ENCODE results near the gene S100A5.

S100A5 gene

DNA sequence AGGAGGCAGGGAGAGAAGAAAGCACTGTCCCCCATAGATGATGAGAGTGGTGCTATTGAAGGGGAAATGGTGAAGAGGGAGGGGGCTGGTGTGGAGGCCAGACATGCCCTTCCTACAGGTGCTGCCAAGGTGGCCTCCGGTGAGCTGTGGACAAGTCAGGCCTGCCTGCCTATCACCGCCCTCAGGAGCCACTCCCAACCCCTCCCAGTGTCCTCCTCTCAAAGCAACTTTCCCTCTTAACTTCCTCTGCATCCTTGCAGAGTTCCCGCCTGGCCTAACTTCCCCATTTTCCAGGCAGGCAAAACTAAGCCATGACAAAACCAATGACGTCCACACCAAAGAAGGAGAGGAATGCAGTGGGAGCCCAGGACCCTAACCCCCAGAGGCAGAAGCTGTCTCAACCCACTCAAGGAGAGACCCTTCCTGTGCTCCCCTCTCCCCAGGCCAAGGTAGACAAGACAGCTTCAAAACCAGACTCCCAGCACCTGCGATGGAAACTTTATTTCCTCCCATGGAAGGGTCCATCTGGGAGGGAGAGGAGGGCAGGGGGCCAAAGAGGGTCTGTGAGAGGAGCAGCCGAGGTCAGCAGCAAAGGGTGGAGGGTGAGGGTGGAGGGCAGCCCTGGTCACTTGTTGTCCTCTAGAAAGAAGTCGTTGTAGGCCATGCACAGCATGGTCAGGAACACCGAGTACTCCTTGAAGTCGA is 3.9 kb downstream of the S100A5 start:
- Histone ChIP-seq H2AFZ (ENCODE audit: low read depth, low read length) (no peak overlapping the region), H3K79me2 (ENCODE audit: insufficient read depth, low read length) (no peaks in the 10 kb centered on the region), H3K4me2 (ENCODE audit: insufficient read depth, low read length) (no peak overlapping the region), H3K36me3 (ENCODE audit: insufficient read depth, low read length) (no peaks in the 10 kb centered on the region), H3K4me3 (ENCODE audit: low read depth in 1 of 2, low read length in 2 of 2) (no peak overlapping the region), H3K27me3 (ENCODE audit: insufficient read depth, low read length, poor library complexity) (no peaks in the 10 kb centered on the region), H3K4me1 (ENCODE audit: insufficient read depth, low read length) (peaks cover 33% of the 10 kb centered on the region), H3K27ac (ENCODE audit: low read length) (no peak overlapping the region), H4K20me1 (ENCODE audit: insufficient read depth, low read length) (no peaks in the 10 kb centered on the region), H3K9ac (ENCODE audit: low read depth, low read length) (no peak overlapping the region), H3K9me3 (ENCODE audit: insufficient read depth, low read length, severe bottlenecking) (no peaks in the 10 kb centered on the region)
- ATAC-seq (ENCODE audit: insufficient read depth, low read depth) (no peak), DNase-seq (no peak)
- TF ChIP-seq, protein P1, sequence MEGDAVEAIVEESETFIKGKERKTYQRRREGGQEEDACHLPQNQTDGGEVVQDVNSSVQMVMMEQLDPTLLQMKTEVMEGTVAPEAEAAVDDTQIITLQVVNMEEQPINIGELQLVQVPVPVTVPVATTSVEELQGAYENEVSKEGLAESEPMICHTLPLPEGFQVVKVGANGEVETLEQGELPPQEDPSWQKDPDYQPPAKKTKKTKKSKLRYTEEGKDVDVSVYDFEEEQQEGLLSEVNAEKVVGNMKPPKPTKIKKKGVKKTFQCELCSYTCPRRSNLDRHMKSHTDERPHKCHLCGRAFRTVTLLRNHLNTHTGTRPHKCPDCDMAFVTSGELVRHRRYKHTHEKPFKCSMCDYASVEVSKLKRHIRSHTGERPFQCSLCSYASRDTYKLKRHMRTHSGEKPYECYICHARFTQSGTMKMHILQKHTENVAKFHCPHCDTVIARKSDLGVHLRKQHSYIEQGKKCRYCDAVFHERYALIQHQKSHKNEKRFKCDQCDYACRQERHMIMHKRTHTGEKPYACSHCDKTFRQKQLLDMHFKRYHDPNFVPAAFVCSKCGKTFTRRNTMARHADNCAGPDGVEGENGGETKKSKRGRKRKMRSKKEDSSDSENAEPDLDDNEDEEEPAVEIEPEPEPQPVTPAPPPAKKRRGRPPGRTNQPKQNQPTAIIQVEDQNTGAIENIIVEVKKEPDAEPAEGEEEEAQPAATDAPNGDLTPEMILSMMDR (IDR thresholded peaks at IDR 0.05; ENCODE audit: borderline replicate concordance, extremely low read depth, low read length, poor library complexity, severe bottlenecking): no peak
- TF ChIP-seq EZH2 (IDR thresholded peaks at IDR 0.05; ENCODE audit: borderline replicate concordance, low read depth, low read length, severe bottlenecking): no peak

DNA sequence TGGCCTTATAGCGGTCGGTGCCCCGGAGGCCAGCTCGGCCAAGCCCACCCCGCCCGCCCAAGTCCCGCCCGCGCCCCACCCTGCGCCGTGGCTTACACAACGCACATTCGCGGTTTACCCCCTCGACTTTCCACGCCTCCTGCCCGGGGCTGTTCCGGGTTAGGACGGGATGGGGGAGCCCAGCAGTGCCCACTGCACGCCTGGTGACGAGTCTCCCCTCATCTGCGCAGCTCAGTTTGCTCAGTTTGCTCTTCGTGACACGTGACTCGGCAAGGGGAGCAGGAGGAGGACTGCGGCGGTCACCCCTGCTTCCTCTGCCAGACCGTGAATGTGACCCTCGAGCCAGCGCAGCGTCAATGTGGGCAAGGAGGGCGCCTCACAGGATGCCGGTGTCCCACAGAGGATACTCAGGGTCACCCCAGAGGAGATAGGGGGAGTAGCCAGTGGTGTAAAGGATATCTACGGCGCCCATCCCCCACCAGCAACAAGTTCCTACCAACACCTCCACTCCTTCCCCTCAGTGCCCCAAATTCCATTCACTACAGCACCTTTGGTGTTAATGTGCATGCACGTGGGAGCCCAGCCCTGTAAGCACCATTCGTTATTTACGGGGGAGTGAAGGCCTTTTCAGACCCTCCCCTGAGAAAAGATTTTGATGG is 4.6 kb downstream of the S100A5 start:
- no peaks in the 10 kb centered on the region for H3K36me3 ChIP-seq (ENCODE audit: insufficient read depth, low read length)
- H3K9ac ChIP-seq (ENCODE audit: low read depth, low read length): no peak overlapping the region
- peaks cover 31% of the 10 kb centered on the region for H3K4me1 ChIP-seq (ENCODE audit: insufficient read depth, low read length)

DNA sequence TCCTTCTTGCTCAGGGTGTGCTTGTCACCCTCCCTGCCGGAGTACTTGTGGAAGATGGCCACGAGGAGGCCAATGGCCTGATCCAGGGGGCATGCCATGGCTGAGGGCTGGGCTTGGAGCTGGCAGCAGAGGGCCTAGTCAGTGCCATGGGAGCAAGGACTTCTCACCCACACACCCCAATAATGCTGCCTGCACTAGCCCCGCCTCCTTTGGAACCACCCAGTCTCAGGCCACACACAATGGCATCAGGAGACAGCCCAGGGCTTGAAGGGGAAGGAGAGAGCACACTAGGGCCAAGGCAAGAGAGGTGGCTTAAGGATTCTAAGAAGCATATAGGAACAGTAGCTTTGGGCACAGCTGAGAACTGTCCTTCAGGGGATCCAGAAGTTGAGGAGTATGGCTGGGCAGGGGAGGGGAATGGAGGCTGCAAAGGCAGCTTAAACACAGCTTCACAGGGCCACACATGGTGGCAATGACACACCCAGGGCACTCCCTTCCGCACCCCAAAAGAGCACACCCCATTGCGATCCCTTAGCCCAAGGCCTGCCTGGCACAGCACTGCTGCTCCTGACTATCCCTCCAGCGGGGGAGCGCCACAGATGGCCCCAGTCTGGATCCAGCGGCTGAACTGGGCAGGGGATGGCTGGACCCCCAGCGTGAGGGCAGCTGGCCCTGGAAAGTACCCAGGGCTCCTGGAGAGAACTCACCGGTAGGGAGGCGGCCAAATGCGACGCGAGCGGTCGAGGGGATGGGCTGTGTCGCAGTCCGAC is 5.3 kb downstream of the S100A5 start, which contains the start of gene S100A6:
S100A6 (minus strand) TSS at position 750 of the 770 bp plus-strand sequence; CDS start at position 98, 652 bp downstream.
- H3K9me3 ChIP-seq (ENCODE audit: insufficient read depth, low read length, severe bottlenecking): no peaks in the 10 kb centered on the region
- H4K20me1 ChIP-seq (ENCODE audit: insufficient read depth, low read length): no peaks in the 10 kb centered on the region
- H3K4me1 ChIP-seq (ENCODE audit: insufficient read depth, low read length): peaks cover 24% of the 10 kb centered on the region
- no peak for TF ChIP-seq EZH2 (IDR thresholded peaks at IDR 0.05; ENCODE audit: borderline replicate concordance, low read depth, low read length, severe bottlenecking)
- TF ChIP-seq, protein P1 (IDR thresholded peaks at IDR 0.05; ENCODE audit: borderline replicate concordance, extremely low read depth, low read length, poor library complexity, severe bottlenecking): no peak
- peaks cover 2% of the 10 kb centered on the region for H3K27me3 ChIP-seq (ENCODE audit: insufficient read depth, low read length, poor library complexity)
- no peak within 1 kb of the TSS for H2AFZ ChIP-seq (ENCODE audit: low read depth, low read length)
- no peak for DNase-seq
- no peaks in the 10 kb centered on the region for H3K79me2 ChIP-seq (ENCODE audit: insufficient read depth, low read length)
- no peak within 1 kb of the TSS for H3K9ac ChIP-seq (ENCODE audit: low read depth, low read length)
- H3K36me3 ChIP-seq (ENCODE audit: insufficient read depth, low read length): no peaks in the 10 kb centered on the region
- no peak for ATAC-seq (ENCODE audit: insufficient read depth, low read depth)
- H3K27ac ChIP-seq (ENCODE audit: low read length): no peak within 1 kb of the TSS
- no peak within 1 kb of the TSS for H3K4me2 ChIP-seq (ENCODE audit: insufficient read depth, low read length)
- no peak within 1 kb of the TSS for H3K4me3 ChIP-seq (ENCODE audit: low read depth in 1 of 2, low read length in 2 of 2)

More for the DNA sequence above, 4.6 kb downstream of the S100A5 start:
- H3K4me3 ChIP-seq (ENCODE audit: low read depth in 1 of 2, low read length in 2 of 2): no peak overlapping the region
- no peak overlapping the region for H2AFZ ChIP-seq (ENCODE audit: low read depth, low read length)
- no peaks in the 10 kb centered on the region for H4K20me1 ChIP-seq (ENCODE audit: insufficient read depth, low read length)
- no peaks in the 10 kb centered on the region for H3K79me2 ChIP-seq (ENCODE audit: insufficient read depth, low read length)
- H3K27ac ChIP-seq (ENCODE audit: low read length): no peak overlapping the region
- no peak for ATAC-seq (ENCODE audit: insufficient read depth, low read depth)
- no peaks in the 10 kb centered on the region for H3K9me3 ChIP-seq (ENCODE audit: insufficient read depth, low read length, severe bottlenecking)
- TF ChIP-seq, protein P1 (IDR thresholded peaks at IDR 0.05; ENCODE audit: borderline replicate concordance, extremely low read depth, low read length, poor library complexity, severe bottlenecking): no peak
- TF ChIP-seq EZH2 (IDR thresholded peaks at IDR 0.05; ENCODE audit: borderline replicate concordance, low read depth, low read length, severe bottlenecking): no peak
- DNase-seq: no peak
- H3K4me2 ChIP-seq (ENCODE audit: insufficient read depth, low read length): no peak overlapping the region
- H3K27me3 ChIP-seq (ENCODE audit: insufficient read depth, low read length, poor library complexity): no peaks in the 10 kb centered on the region
